Gastrocnemius medialis (tissue), 4 donors: Measurements from ENCODE around the gene ETS2.

Source experiments
- CTCF ChIP-seq, 5 experiments: fragments of 450-650 bp in 3 of 5; fragments of 200-600 bp in 2 of 5; sonication (generic) in 2 of 5; IDR thresholded peaks in 4 of 5; conservative IDR thresholded peaks in 1 of 5; 1 replicate in 4 of 5; 2 replicates in 1 of 5; pipeline ENCODE4 v1.5.1; 2016 to 2019; ENCODE audit warnings: antibody characterized with exemption in 5 of 5, mild to moderate bottlenecking in 3 of 5, moderate library complexity in 3 of 5
- POLR2A ChIP-seq, 2 donors: fragments of 450-650 bp; IDR thresholded peaks; one replicate each; pipeline ENCODE4 v1.6.1; 2017; ENCODE audit warnings: antibody characterized with exemption in 2 of 2, mild to moderate bottlenecking in 2 of 2, moderate library complexity in 2 of 2

DNA sequence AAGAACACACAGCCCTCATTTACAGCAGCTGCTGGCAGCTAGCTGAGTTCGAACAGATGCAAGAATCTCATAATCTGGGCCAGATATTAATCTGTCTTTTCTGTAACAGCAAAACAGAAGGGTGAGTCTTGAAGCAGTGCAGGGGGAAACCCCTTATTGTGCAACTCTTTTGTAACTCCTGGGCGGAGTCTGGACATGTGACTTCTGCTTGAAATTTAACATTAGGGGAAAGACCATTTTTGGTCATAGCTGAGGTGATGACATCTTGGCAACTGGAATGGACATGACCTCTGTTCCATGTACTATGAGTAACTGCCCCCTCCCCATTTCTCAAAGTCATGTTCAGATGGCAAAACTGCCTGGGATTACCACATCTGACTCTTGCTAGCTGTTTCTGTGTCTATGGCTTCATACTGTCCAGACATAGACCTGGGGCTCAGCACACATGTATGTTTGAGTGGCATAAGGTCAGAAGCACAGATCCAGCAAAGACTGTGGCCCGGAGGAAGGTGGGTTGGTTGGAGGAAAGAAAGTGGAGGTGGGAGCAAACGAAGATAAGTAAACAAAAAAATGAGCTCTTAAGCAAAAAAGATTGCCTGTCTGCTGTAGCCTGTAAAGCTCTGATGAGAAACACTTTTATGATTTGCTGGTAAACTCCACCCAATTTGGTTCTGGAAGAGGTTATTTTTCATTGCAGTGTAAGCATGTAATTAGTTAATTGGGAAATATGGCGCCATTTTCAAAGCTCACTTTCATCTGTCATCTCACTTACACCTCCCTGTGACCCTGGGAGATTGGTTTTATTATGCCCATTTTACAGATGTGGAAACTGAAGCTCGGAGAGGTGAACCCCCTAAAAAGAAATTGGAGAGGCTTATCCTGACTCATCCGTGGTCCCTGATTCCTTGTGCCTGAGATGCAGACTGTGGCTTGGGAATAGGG, 26.1 kb downstream of the ETS2 start:
- TF ChIP-seq CTCF (IDR thresholded peaks at IDR 0.05 in 4 of 5, conservative IDR thresholded peaks at IDR 0.05 in 1 of 5) (no peak), POLR2A (IDR thresholded peaks at IDR 0.05) (no peak)
